ENCODE results near the gene KRT74.

KRT74 gene

GRCh38 chr12:52534482-52534881 is 39.2 kb downstream of the KRT74 start:
- Mint-ChIP-seq H3K4me3 (no peak overlapping the region), H3K4me1 (no peaks in the 10 kb centered on the region), H3K9me3 (no peaks in the 10 kb centered on the region), H3K27me3 (peaks cover 21% of the 10 kb centered on the region), H3K27ac (no peak overlapping the region), H3K36me3 (no peaks in the 10 kb centered on the region)
- DNase-seq: peak; percentile 43
- CTCF ChIA-PET: no interaction called here

- H3K4me1 Mint-ChIP-seq: no peaks in the 10 kb centered on the region
- H3K36me3 Mint-ChIP-seq: no peaks in the 10 kb centered on the region
- CTCF ChIA-PET: interaction anchor here (1.4 kb wide), 1 partner anchor 11 kb away, joined by 3 read pairs; no protein-coding TSS in a partner anchor
- no peaks in the 10 kb centered on the region for H3K9me3 Mint-ChIP-seq
- no peak overlapping the region for H3K27ac Mint-ChIP-seq
- no peak for DNase-seq
- peaks cover 17% of the 10 kb centered on the region for H3K27me3 Mint-ChIP-seq
- H3K4me3 Mint-ChIP-seq: no peak overlapping the region
These were observed 39.8 kb downstream of the KRT74 start for GRCh38 chr12:52533686-52534470.

- Mint-ChIP-seq H3K27ac (no peak overlapping the region), H3K4me3 (no peak overlapping the region), H3K36me3 (no peaks in the 10 kb centered on the region), H3K4me1 (no peaks in the 10 kb centered on the region), H3K9me3 (no peaks in the 10 kb centered on the region), H3K27me3 (peaks cover 12% of the 10 kb centered on the region)
- DNase-seq: no peak
- CTCF ChIA-PET: interaction anchor here (0.7 to 1.6 kb wide), 4 partner anchors 13 to 355 kb away, joined by 3 to 4 read pairs (median 3); no protein-coding TSS in a partner anchor
These were observed 41.0 kb downstream of the KRT74 start for GRCh38 chr12:52532636-52533035.

GRCh38 chr12:52531566-52532300 is 41.9 kb downstream of the KRT74 start:
- DNase-seq: no peak
- H3K9me3 Mint-ChIP-seq: no peaks in the 10 kb centered on the region
- peaks cover 4% of the 10 kb centered on the region for H3K27me3 Mint-ChIP-seq
- H3K36me3 Mint-ChIP-seq: no peaks in the 10 kb centered on the region
- H3K27ac Mint-ChIP-seq: no peak overlapping the region
- CTCF ChIA-PET: interaction anchor here (1.0 to 1.6 kb wide), 2 partner anchors 339 to 347 kb away, joined by 3 to 4 read pairs; no protein-coding TSS in a partner anchor
- H3K4me1 Mint-ChIP-seq: no peaks in the 10 kb centered on the region
- H3K4me3 Mint-ChIP-seq: no peak overlapping the region

GRCh38 chr12:52530905-52531304 is 42.7 kb downstream of the KRT74 start:
- Mint-ChIP-seq H3K27ac (no peak overlapping the region), H3K4me3 (no peak overlapping the region), H3K4me1 (peaks cover 3% of the 10 kb centered on the region), H3K36me3 (no peaks in the 10 kb centered on the region), H3K9me3 (no peaks in the 10 kb centered on the region), H3K27me3 (peaks cover 4% of the 10 kb centered on the region)
- CTCF ChIA-PET: interaction anchor here (1.3 kb wide), 1 partner anchor 349 kb away, joined by 3 read pairs; no protein-coding TSS in a partner anchor
- no peak for DNase-seq

- H3K27me3 Mint-ChIP-seq: peaks cover 4% of the 10 kb centered on the region
- H3K36me3 Mint-ChIP-seq: no peaks in the 10 kb centered on the region
- CTCF ChIA-PET: interaction anchor here (1.3 kb wide), 1 partner anchor 349 kb away, joined by 3 read pairs; no protein-coding TSS in a partner anchor
- peaks cover 3% of the 10 kb centered on the region for H3K4me1 Mint-ChIP-seq
- no peak for DNase-seq
- H3K9me3 Mint-ChIP-seq: no peaks in the 10 kb centered on the region
- no peak overlapping the region for H3K27ac Mint-ChIP-seq
- no peak overlapping the region for H3K4me3 Mint-ChIP-seq
These were observed 43.3 kb downstream of the KRT74 start for GRCh38 chr12:52530366-52530765.

- Mint-ChIP-seq H3K9me3 (no peaks in the 10 kb centered on the region), H3K27me3 (peaks cover 4% of the 10 kb centered on the region), H3K36me3 (no peaks in the 10 kb centered on the region), H3K4me1 (peaks cover 3% of the 10 kb centered on the region), H3K27ac (no peak overlapping the region), H3K4me3 (no peak overlapping the region)
- CTCF ChIA-PET: interaction anchor here (1.3 kb wide), 1 partner anchor 350 kb away, joined by 3 read pairs; no protein-coding TSS in a partner anchor
- DNase-seq: no peak
These were observed 43.8 kb downstream of the KRT74 start for GRCh38 chr12:52529846-52530245.

GRCh38 chr12:52529417-52529816 is 44.2 kb downstream of the KRT74 start:
- no peak for DNase-seq
- no peaks in the 10 kb centered on the region for H3K36me3 Mint-ChIP-seq
- H3K27ac Mint-ChIP-seq: peak overlapping the region; percentile 49
- H3K4me1 Mint-ChIP-seq: peaks cover 3% of the 10 kb centered on the region
- H3K4me3 Mint-ChIP-seq: no peak overlapping the region
- H3K27me3 Mint-ChIP-seq: peaks cover 4% of the 10 kb centered on the region
- no peaks in the 10 kb centered on the region for H3K9me3 Mint-ChIP-seq
- CTCF ChIA-PET: interaction anchor here (1.3 kb wide), 1 partner anchor 350 kb away, joined by 3 read pairs; no protein-coding TSS in a partner anchor

- DNase-seq: no peak
- Mint-ChIP-seq H3K36me3 (no peaks in the 10 kb centered on the region), H3K9me3 (no peaks in the 10 kb centered on the region), H3K4me1 (peaks cover 3% of the 10 kb centered on the region), H3K27me3 (peaks cover 9% of the 10 kb centered on the region), H3K4me3 (no peak overlapping the region), H3K27ac (no peak overlapping the region)
- CTCF ChIA-PET: no interaction called here
These were observed 45.0 kb downstream of the KRT74 start for GRCh38 chr12:52528641-52529143.

- CTCF ChIA-PET: no interaction called here
- no peak for DNase-seq
- Mint-ChIP-seq H3K4me1 (peaks cover 3% of the 10 kb centered on the region), H3K4me3 (no peak overlapping the region), H3K27ac (no peak overlapping the region), H3K36me3 (no peaks in the 10 kb centered on the region), H3K27me3 (peaks cover 15% of the 10 kb centered on the region), H3K9me3 (no peaks in the 10 kb centered on the region)
These were observed 46.4 kb downstream of the KRT74 start for GRCh38 chr12:52527121-52527800.

- Mint-ChIP-seq H3K9me3 (no peaks in the 10 kb centered on the region), H3K27me3 (peaks cover 15% of the 10 kb centered on the region), H3K4me1 (peaks cover 3% of the 10 kb centered on the region), H3K36me3 (no peaks in the 10 kb centered on the region), H3K4me3 (no peak overlapping the region), H3K27ac (no peak overlapping the region)
- CTCF ChIA-PET: no interaction called here
- DNase-seq: no peak
These were observed 47.1 kb downstream of the KRT74 start for GRCh38 chr12:52526511-52526951.

GRCh38 chr12:52525661-52526499 is 47.8 kb downstream of the KRT74 start:
- Mint-ChIP-seq H3K4me1 (peaks cover 3% of the 10 kb centered on the region), H3K27me3 (peaks cover 15% of the 10 kb centered on the region), H3K36me3 (no peaks in the 10 kb centered on the region), H3K4me3 (no peak overlapping the region), H3K9me3 (no peaks in the 10 kb centered on the region), H3K27ac (no peak overlapping the region)
- no peak for DNase-seq
- CTCF ChIA-PET: no interaction called here

- H3K4me3 Mint-ChIP-seq: no peak overlapping the region
- no peak for DNase-seq
- no peak overlapping the region for H3K27ac Mint-ChIP-seq
- peaks cover 21% of the 10 kb centered on the region for H3K27me3 Mint-ChIP-seq
- CTCF ChIA-PET: no interaction called here
- no peaks in the 10 kb centered on the region for H3K9me3 Mint-ChIP-seq
- H3K36me3 Mint-ChIP-seq: no peaks in the 10 kb centered on the region
- peaks cover 3% of the 10 kb centered on the region for H3K4me1 Mint-ChIP-seq
These were observed 48.6 kb downstream of the KRT74 start for GRCh38 chr12:52524898-52525591.
